Measurements from ENCODE around the gene SNRPB2. TPM values are rescaled to one million over a fixed set of nuclear protein-coding genes. Genes with fewer than 3 reads are reported as not detected.

SNRPB2 gene
- total RNA-seq, 2 donors from 2014 or later = 37.4 to 41.5 TPM

DNA sequence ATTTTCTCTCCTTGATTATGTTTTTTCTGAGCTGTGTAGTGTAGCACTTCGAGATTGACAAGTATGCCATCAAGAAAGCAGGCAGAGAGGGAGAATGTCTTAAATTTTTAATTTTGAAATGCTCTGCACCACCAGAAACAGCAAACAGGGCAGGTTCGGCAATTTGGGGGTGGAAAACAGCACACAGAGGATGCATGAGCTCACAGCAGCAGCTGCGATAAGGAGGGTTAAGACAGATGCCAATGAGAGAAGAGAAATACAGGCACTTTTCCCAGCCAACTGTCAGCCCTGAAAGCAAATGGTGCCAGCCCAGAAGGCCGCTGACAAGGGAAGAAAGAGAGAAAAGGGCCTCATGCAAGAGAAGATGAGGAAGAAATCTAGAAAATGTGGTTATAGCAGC, 15.1 kb upstream of the SNRPB2 start:
- intact Hi-C loops (cut with DNase I) = no loop called here
- DNase-seq (ENCODE audit: low spot score) = no peak

- no peak for DNase-seq (ENCODE audit: low spot score)
- intact Hi-C loops (cut with DNase I) = no loop called here
Observed at GRCh38 chr20:16719421-16719820, 10.4 kb upstream of the SNRPB2 start.

DNA sequence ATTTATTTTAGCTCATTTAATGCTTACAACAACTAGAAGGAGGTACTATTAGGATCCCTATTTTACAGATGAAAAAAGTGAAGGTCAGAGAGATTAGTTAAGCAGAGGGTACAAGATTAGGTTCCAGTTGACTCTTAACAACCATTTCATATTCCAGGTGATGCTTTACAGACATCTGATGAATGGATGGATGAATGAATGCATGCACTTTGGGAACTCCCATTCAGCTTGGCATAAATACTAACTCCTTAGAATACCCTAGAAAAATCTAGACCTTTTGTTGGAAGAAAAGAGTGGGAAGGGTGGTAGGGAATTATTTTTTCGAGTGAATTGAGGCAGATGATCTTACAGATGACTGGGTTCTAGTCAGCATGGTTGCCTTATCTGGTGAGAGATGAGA, 746 bp upstream of the SNRPB2 start:
- intact Hi-C loops (cut with DNase I) = loop anchor here in 1 of 2 donors (5.0 kb wide), 1 partner anchor 1418 kb away; no protein-coding TSS in a partner anchor
- DNase-seq (ENCODE audit: low spot score) = no peak

- DNase-seq (ENCODE audit: low spot score) = no peak
- intact Hi-C loops (cut with DNase I) = no loop called here
Observed at GRCh38 chr20:16732506-16733152, 2.8 kb downstream of the SNRPB2 start.

DNA sequence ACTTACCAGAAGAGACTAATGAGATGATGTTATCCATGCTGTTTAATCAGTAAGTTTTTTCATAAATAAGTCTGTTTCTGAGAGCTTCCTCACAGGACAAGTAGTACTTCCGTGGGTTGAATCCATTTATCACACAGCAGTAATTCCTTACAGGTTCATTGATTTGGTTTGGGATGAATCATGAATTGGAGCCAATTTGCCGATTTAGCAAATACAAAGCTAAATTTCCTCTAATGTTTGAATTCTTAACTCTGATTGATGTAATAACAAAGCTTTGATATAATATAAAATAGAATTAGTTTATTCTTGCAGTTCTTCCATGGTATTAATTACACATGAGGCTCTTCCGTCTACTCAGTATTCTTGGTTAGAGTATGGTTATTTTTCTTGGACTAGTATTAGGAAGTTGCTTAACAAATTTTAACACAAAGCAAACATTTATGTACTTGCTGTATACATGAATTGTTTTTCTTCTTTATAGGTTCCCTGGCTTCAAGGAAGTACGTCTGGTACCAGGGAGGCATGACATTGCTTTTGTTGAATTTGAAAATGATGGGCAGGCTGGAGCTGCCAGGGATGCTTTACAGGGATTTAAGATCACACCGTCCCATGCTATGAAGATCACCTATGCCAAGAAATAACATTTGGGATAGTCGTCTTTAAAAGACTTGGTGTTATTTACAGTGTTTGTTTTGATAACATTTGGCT, 10.7 kb downstream of the SNRPB2 start:
- intact Hi-C loops (cut with DNase I) = no loop called here
- DNase-seq (ENCODE audit: low spot score) = no peak

- intact Hi-C loops (cut with DNase I) = no loop called here
- no peak for DNase-seq (ENCODE audit: low spot score)
Observed at GRCh38 chr20:16744178-16744807, 14.5 kb downstream of the SNRPB2 start.

DNA sequence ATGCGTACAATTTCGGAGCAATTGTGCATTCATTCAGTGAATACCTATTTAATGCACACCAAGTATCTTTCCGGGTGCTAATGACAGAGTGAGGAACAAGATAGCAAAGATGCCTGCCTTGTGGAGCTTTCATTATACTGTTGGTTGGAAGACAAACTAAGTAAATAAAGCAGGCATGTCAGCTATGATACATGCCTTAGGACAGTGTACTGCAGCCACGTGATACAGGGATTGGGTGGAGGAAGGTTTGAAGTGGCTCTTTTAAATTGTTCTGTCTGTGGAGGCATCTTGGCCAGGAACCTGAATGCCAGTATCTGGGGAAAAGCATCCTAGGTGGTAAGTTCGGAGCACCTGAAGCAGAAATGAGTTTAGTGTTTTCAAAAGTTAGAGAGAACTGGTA, 15.4 kb downstream of the SNRPB2 start:
- DNase-seq (ENCODE audit: low spot score) = no peak

DNA sequence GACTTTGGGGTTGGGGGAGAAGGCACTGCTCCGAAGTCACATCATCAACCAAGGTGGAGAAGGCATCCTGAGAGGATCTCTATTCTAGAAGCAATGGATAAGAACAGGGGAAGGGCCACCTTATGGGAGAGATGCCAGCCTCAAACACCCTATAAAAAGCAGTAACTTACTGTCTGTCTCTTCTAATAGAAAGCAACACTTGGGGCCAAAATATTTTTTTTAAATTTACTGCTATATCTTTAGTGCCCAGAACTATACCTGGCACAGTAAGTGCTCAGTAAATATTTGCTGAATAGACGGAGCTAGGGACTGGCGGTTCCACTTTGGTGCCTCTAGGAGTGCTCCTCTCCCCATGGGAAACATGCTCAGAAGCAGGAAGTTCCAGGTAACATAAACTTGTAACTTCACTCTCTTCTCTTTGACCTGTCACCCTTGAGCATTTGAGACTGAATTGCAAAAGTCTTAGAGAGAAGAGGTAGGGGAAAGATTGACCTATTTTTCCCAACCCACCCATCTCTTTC, 17.5 kb downstream of the SNRPB2 start:
- DNase-seq (ENCODE audit: low spot score) = no peak
- intact Hi-C loops (cut with DNase I) = no loop called here

More for the DNA sequence above, 15.4 kb downstream of the SNRPB2 start:
- intact Hi-C loops (cut with DNase I) = no loop called here

DNA sequence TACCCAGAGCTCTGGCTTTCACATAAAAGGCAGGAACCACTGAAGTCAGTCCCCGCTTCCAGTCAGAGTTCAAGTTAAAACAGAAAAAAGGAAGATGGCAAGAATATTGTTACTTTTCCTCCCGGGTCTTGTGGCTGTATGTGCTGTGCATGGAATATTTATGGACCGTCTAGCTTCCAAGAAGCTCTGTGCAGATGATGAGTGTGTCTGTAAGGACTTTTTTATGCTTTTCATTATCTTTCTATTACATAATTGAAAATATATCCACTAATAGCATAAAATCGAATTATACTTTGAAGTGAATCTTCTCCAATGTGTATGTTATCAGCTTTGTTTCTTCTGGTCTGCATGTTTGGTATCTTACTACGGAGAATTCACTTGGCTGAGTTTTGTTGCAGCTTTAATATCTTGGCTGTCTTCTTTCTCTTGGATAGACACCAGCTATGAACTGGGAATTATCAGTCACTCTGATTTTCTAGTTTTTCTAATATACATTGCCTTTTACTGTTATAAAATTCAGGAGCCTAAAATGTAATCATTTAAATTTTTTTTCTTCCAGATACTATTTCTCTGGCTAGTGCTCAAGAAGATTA, 18.6 kb downstream of the SNRPB2 start, which contains the start of gene OTOR:
TSS of gene OTOR (plus strand) at position 51 of the 593 bp plus-strand sequence. CDS start at position 95, 44 bp downstream.
- intact Hi-C loops (cut with DNase I) = no loop called here
- DNase-seq (ENCODE audit: low spot score) = no peak

- intact Hi-C loops (cut with DNase I) = no loop called here
- DNase-seq (ENCODE audit: low spot score) = no peak
Observed at GRCh38 chr20:16749573-16749972, 19.7 kb downstream of the SNRPB2 start.

DNA sequence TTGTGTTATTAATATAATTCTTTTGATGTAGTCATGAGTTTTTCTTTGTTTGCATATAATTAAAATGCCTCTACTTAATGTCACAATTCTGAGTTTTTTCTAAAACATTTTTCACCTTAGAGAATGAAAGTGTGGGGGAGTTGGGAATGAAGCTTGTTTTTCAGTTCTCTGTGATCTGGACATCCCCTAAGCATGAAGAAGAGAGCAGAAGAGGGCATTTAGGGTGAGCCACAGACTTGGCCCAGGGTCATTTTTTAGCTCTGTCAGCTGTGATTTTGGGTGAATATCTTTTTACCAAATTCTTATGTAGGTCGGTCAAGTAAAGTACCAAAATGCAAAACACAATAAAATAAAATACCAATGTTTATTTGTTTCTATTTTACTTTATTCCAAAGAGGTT, 22.3 kb downstream of the SNRPB2 start:
- intact Hi-C loops (cut with DNase I) = no loop called here
- no peak for DNase-seq (ENCODE audit: low spot score)

DNA sequence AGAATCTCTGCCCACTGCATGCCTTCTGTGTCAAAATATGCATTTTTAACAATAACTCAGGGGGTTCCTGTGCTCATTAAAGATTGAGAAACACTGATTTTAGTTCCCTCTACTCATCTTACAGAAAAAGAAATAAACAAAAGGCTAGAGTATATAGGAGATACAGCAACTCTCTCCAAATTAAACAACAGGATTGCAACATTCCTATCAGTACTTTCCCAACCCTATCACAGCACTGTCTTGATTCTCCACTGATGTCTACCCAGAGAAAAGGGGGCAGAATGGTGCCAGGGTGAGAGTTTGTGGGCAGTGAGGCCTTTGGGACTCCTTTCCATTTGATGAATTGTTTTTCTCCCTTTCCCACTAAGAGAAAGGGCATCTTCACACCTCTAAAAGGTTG, 23.1 kb downstream of the SNRPB2 start:
- no peak for DNase-seq (ENCODE audit: low spot score)
- intact Hi-C loops (cut with DNase I) = no loop called here

- intact Hi-C loops (cut with DNase I) = no loop called here
- no peak for DNase-seq (ENCODE audit: low spot score)
Observed at GRCh38 chr20:16758454-16759180, 28.8 kb downstream of the SNRPB2 start.

- no peak for DNase-seq (ENCODE audit: low spot score)
- intact Hi-C loops (cut with DNase I) = no loop called here
Observed at GRCh38 chr20:16759181-16759563, 29.3 kb downstream of the SNRPB2 start.

- no peak for DNase-seq (ENCODE audit: low spot score)
- intact Hi-C loops (cut with DNase I) = no loop called here
Observed at GRCh38 chr20:16760431-16761304, 30.8 kb downstream of the SNRPB2 start.

DNA sequence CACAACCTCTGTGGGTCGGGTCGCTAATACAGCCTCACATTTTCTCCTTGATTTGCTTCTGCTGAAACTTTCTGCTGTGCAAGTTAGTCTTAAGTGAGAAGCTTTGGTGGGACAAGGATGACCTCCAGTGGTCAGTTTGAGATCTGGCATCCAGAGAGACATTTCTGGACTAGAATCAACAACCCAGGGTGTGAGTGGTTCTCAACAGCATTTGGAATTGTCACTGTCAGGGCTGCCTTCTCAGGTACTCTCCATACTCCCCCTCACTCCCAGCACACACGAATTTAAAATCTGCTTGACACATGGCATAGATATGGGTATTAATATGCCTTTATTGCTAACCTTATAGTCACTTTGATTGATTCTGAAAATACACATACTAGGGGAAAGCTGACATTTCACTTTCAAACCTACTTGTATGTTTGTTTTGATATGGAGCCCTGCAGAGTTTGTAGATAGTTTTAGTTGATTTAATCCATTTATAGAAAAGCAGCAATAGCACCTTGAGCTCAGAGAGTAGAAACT, 31.5 kb downstream of the SNRPB2 start:
- intact Hi-C loops (cut with DNase I) = no loop called here

GRCh38 chr20:16764560-16764959, 34.7 kb downstream of the SNRPB2 start:
- DNase-seq (ENCODE audit: low spot score) = no peak
- intact Hi-C loops (cut with DNase I) = no loop called here

More for the DNA sequence above, 31.5 kb downstream of the SNRPB2 start:
- DNase-seq (ENCODE audit: low spot score) = no peak

- no peak for DNase-seq (ENCODE audit: low spot score)
- intact Hi-C loops (cut with DNase I) = no loop called here
Observed at GRCh38 chr20:16771213-16771612, 41.4 kb downstream of the SNRPB2 start.
